ENCODE data around the gene TNFRSF1B.

Gene TNFRSF1B

DNA sequence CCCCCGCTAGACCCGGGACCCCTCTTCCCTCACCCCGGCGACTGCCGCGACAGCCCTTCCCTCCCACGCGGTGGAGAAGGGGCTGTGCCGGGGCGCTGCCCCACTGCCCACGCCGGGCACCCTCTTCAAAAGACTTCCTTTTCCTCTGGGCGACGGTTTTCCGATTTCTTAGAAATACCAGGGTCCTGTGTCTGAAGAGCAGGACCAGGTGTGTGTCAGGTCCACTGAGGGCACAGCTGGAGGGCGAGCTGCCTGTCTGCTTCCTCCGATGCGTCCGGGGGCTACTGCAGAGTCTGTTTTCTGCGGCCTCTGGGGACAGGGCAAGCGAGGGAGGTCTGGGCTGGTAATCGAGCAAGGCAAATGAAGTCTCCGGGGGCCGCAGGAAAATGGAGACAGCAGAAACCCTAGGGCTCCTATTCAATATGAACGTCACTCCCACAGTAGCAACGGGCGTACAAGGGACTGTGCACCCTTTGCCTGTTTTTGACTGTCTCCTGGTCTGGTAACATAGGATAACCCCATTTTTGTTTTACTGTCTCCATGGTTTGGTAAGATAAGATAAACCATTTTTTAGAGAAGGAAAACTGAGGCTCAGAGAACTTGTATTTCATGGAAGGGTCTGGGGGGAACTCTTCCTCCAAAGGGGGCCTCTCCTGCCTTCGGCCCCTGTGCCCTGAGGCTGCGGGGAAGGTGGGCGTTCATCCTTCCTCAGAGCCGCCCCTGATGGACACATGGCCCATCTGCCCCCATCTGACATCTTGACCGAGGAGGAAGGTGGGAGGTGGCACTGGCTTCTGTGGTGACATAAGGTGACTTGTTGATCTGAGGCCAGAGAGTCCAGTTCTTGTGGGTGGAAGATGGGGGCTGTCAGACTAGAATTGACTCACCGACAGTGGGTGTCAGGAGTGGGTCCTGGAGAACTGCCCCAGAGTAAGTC is 970 bp downstream of the TNFRSF1B start:
- TF ChIP-seq, protein P1, sequence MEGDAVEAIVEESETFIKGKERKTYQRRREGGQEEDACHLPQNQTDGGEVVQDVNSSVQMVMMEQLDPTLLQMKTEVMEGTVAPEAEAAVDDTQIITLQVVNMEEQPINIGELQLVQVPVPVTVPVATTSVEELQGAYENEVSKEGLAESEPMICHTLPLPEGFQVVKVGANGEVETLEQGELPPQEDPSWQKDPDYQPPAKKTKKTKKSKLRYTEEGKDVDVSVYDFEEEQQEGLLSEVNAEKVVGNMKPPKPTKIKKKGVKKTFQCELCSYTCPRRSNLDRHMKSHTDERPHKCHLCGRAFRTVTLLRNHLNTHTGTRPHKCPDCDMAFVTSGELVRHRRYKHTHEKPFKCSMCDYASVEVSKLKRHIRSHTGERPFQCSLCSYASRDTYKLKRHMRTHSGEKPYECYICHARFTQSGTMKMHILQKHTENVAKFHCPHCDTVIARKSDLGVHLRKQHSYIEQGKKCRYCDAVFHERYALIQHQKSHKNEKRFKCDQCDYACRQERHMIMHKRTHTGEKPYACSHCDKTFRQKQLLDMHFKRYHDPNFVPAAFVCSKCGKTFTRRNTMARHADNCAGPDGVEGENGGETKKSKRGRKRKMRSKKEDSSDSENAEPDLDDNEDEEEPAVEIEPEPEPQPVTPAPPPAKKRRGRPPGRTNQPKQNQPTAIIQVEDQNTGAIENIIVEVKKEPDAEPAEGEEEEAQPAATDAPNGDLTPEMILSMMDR (IDR thresholded peaks at IDR 0.05; ENCODE audit: insufficient read depth, low read depth, low read length, missing control alignments) = no peak
- no peak for DNase-seq (ENCODE audit: low read depth)
- no peak overlapping the region for H3K4me3 ChIP-seq (ENCODE audit: low read length)

DNA sequence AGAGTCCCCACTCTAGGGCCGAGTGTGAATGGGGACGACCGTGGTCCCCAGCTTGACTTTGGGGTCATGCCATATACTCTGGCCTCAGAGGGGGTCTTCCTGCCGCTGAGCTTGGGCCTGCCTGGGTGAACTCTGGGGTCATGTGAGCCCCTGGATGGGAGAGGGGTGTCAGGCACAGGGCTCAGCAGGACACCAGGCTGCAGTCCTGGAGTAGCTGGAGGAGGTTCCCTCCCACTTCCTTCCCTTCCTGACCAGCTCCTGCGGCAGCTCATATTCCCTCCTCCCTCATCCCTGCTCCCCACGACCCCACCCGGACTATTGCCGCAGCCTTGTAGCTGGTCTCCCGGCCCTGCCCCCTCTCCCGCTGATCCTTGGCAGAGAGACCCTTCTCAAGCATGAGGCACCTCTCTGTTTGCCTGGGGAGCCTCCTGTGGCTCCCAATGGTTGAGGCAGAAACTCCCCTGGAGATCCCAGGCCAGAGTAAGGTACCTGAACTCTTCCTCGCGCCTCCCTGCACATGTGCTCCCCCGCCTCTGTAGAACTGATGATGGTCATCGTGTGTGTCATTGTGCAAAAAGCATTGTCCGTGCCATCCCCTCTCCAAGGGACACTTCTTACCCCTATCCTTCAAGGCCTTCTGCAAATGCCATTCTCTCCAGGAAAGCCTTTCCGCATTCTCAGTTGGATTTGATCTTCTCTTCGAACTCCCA is 1.8 kb downstream of the TNFRSF1B start:
- no peak overlapping the region for H3K4me3 ChIP-seq (ENCODE audit: low read length)
- TF ChIP-seq, protein P1 (IDR thresholded peaks at IDR 0.05; ENCODE audit: insufficient read depth, low read depth, low read length, missing control alignments) = no peak
- DNase-seq (ENCODE audit: low read depth) = no peak

DNA sequence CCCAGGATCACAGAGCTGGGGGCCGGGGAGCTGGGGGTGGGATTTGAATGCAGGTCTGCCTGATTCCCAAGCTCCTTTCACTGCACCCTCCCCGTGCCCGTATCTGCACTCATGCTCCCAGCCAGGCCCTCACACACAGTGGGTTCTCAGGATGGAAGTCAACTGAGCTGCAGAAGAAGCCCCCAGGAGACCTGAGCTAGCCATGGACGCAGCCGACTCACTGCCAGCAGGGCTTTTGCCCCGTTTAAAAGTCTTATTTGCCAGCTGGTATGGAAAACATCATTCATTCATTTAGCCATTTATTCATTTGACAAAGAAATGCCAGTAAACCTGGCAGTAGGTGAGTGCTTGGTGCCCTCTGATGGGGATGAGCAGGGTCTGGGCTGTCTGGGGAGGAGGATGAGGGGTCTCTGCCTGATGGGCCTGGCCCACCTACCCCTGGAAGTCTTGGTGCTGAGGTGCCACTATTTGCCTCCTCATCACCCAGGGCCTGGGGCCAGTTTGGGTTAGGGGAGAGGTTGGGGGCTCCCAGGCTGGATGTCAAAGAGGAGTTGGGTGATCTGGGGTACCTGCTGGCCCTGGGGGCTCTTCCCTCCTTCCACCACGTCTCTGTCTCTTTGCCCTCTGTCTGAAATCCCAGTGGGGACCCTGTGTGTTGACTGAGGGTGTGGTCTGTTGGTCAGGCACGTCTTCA is 2.8 kb downstream of the TNFRSF1B start:
- H3K4me3 ChIP-seq (ENCODE audit: low read length) = no peak overlapping the region
- no peak for DNase-seq (ENCODE audit: low read depth)

DNA sequence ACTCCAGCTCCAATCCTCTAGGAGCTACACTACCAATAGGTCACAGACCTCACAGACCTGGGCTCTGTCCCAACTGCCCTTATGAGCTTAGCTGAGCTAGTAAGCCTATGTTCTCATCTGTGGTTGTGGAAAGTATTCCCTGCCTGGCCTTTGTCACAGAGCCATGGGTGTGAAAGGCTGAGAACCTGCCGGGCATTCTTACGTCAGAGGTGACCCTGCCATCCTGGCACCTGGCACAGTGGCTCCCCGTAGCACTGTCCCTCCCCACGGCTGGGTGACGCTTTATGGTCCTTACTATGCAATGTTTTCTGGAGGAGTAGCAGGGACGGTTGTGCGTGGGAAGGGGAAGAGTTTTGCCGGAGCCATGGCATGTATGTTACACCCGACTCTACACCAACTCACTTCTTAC is 3.5 kb downstream of the TNFRSF1B start:
- TF ChIP-seq, protein P1 (IDR thresholded peaks at IDR 0.05; ENCODE audit: insufficient read depth, low read depth, low read length, missing control alignments) = no peak
- no peak for DNase-seq (ENCODE audit: low read depth)
- no peak overlapping the region for H3K4me3 ChIP-seq (ENCODE audit: low read length)

More for the DNA sequence above, 2.8 kb downstream of the TNFRSF1B start:
- TF ChIP-seq, protein P1 (IDR thresholded peaks at IDR 0.05; ENCODE audit: insufficient read depth, low read depth, low read length, missing control alignments) = no peak

DNA sequence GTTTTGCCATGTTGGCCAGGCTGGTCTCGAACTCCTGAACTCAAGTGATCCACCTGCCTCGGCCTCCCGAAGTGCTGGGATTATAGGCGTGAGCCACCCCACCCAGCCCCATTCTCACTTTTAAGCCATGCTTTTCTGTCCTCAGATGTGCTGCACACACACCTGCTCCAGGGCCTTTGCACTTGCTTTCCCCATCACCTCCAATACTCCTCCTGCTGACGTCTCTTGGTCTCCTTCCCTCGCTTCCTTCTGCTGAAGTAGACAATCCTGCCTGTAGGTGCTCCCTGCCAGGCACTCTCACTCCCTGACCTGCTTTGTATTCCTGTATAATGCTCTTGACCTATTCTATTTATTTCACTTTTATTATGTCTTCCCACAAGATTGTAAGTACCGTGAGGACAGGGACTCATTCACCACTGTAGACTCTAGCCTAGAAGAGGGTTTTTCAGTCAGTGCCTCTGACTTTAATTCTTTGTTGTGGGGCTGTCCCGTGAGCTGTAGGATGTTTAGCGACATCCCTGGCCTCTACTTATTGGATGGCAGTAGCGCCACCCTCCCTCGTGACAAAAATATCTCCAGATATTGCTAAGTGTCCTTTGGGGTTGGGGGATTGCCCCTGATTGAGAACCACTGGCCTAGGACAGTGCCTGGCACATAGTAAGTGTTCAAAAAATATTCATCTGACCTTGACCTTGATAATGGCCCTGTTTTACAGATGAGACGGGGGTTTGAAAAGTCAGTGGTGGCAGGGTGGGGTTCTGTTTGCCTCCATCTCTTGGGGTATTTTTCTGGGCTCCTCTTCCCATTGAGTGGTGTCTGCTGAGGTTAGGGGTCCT is 4.6 kb downstream of the TNFRSF1B start:
- no peak for DNase-seq (ENCODE audit: low read depth)
- TF ChIP-seq, protein P1 (IDR thresholded peaks at IDR 0.05; ENCODE audit: insufficient read depth, low read depth, low read length, missing control alignments) = no peak
- H3K4me3 ChIP-seq (ENCODE audit: low read length) = no peak overlapping the region
